ENCODE results near the gene ZNF185. TPM values are rescaled to one million over a fixed set of nuclear protein-coding genes. Genes with fewer than 3 reads are reported as not detected.
A peak's percentile ranks its signal among the peaks of the same experiment; 100 is the strongest.

Gene ZNF185
- total and polyA plus RNA-seq, 2 experiments from 2014 or later: 3.7 to 4.5 TPM

GRCh38 chrX:152895724-152896420 lies 2.0 kb upstream of the ZNF185 start:
- 0 out of 2 replicates have a peak, but pooled peaks cover 8% of the 10 kb centered on the region for H3K4me1 ChIP-seq (ENCODE audit: insufficient read depth)
- no peaks in the 10 kb centered on the region for H3F3A ChIP-seq (ENCODE audit: insufficient read depth)
- no peaks in the 10 kb centered on the region for H3K27me3 ChIP-seq (replicated peaks; ENCODE audit: insufficient read depth)
- no peak overlapping the region for H3K4me3 ChIP-seq
- no peaks in the 10 kb centered on the region for H3K9me3 ChIP-seq (ENCODE audit: low read depth)
- 37 to 79% methylated on average over 2 to 5 of the region's 8 CpGs for WGBS, 2 experiments (ENCODE audit: low coverage in 1 of 2, low lambda C conversion rate in 2 of 2, missing lambda C conversion rate in 2 of 2)
- no peaks in the 10 kb centered on the region for H4K20me1 ChIP-seq (ENCODE audit: insufficient read depth)
- H3K9ac ChIP-seq: no peak overlapping the region
- H3K27ac ChIP-seq: no peak overlapping the region
- TF ChIP-seq EZH2 (IDR thresholded peaks at IDR 0.05; ENCODE audit: insufficient read depth, poor library complexity, severe bottlenecking) (no peak), EZH2phosphoT487 (IDR thresholded peaks at IDR 0.05; ENCODE audit: insufficient read depth, low read depth) (no peak)
- DNase-seq: peak; percentile 54
- no peak overlapping the region for H3K4me2 ChIP-seq (ENCODE audit: unreplicated experiment)
- in situ Hi-C loops (cut with MboI): no loop called here
- H3K36me3 ChIP-seq (ENCODE audit: low read depth): no peaks in the 10 kb centered on the region
- no peaks in the 10 kb centered on the region for H3K79me2 ChIP-seq (ENCODE audit: insufficient read depth)
- H3K9me2 ChIP-seq (ENCODE audit: insufficient read depth): no peaks in the 10 kb centered on the region
- no peak overlapping the region for H2AFZ ChIP-seq

DNA sequence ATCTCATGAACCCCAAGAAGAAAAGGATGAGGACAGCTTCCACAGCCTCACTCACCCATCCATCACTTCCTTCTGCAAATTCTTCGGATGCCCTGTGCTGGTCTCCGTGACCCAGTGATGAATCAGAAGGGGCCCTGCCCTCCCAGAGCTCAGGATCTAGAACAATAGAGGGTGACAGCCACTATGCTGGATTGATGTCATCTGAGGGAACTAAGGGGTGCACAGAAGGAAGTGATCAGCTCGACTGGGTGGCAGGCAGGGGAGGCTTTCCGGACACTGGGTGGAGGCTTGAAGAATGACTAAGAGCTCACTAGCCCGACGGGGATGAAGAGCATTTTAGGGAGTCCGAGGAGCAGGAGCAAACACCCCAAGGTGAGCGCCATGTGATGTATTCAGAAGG lies 1.4 kb upstream of the ZNF185 start:
- in situ Hi-C loops (cut with MboI): no loop called here
- Histone ChIP-seq H2AFZ (no peak overlapping the region), H3K9me3 (ENCODE audit: low read depth) (no peaks in the 10 kb centered on the region), H3K4me2 (ENCODE audit: unreplicated experiment) (no peak overlapping the region), H4K20me1 (ENCODE audit: insufficient read depth) (no peaks in the 10 kb centered on the region), H3K27ac (no peak overlapping the region), H3K79me2 (ENCODE audit: insufficient read depth) (no peaks in the 10 kb centered on the region), H3K9ac (no peak overlapping the region), H3K36me3 (ENCODE audit: low read depth) (no peaks in the 10 kb centered on the region), H3K27me3 (replicated peaks; ENCODE audit: insufficient read depth) (no peaks in the 10 kb centered on the region), H3K4me1 (ENCODE audit: insufficient read depth) (0 out of 2 replicates have a peak, but pooled peaks cover 8% of the 10 kb centered on the region), H3F3A (ENCODE audit: insufficient read depth) (no peaks in the 10 kb centered on the region), H3K9me2 (ENCODE audit: insufficient read depth) (no peaks in the 10 kb centered on the region), H3K4me3 (no peak overlapping the region)
- 0 to 20% methylated on average over 3 to 8 of the region's 8 CpGs for WGBS, 2 experiments (ENCODE audit: low coverage in 1 of 2, low lambda C conversion rate in 2 of 2, missing lambda C conversion rate in 2 of 2)
- peak; percentile 51 for DNase-seq
- TF ChIP-seq EZH2 (IDR thresholded peaks at IDR 0.05; ENCODE audit: insufficient read depth, poor library complexity, severe bottlenecking) (no peak), EZH2phosphoT487 (IDR thresholded peaks at IDR 0.05; ENCODE audit: insufficient read depth, low read depth) (no peak)

DNA sequence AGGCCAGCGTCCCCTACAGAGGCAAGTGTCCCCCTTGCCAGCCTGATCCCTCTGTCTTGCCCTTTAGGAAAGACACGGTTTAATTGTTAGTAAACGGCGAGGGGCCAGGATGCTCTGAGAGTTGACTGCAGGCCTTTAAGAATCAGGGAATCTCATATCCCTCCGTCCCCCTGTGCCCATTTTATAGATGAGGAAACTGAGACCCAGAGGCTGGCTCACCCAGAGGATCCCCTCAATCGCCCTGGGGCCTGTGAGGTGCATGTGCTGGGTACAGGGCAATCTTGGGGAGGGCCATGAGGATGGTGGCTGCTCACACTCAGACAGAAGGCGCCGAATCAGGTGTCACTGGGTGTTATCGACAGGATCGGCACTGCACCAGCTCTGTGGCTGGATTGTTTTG lies 575 bp downstream of the ZNF185 start:
- no peaks in the 10 kb centered on the region for H4K20me1 ChIP-seq (ENCODE audit: insufficient read depth)
- no peaks in the 10 kb centered on the region for H3K9me2 ChIP-seq (ENCODE audit: insufficient read depth)
- no peak overlapping the region for H3K27ac ChIP-seq
- no peak for TF ChIP-seq EZH2 (IDR thresholded peaks at IDR 0.05; ENCODE audit: insufficient read depth, poor library complexity, severe bottlenecking)
- no peak for TF ChIP-seq EZH2phosphoT487 (IDR thresholded peaks at IDR 0.05; ENCODE audit: insufficient read depth, low read depth)
- H3K4me2 ChIP-seq (ENCODE audit: unreplicated experiment): no peak overlapping the region
- H3K36me3 ChIP-seq (ENCODE audit: low read depth): no peaks in the 10 kb centered on the region
- no peak overlapping the region for H3K9ac ChIP-seq
- no peak overlapping the region for H2AFZ ChIP-seq
- H3K79me2 ChIP-seq (ENCODE audit: insufficient read depth): no peaks in the 10 kb centered on the region
- in situ Hi-C loops (cut with MboI): no loop called here
- no peaks in the 10 kb centered on the region for H3K9me3 ChIP-seq (ENCODE audit: low read depth)
- no peaks in the 10 kb centered on the region for H3F3A ChIP-seq (ENCODE audit: insufficient read depth)
- 0 out of 2 replicates have a peak, but pooled peaks cover 8% of the 10 kb centered on the region for H3K4me1 ChIP-seq (ENCODE audit: insufficient read depth)
- 84 to 86% methylated on average over 8 to 10 of the region's 10 CpGs for WGBS, 2 experiments (ENCODE audit: low coverage in 1 of 2, low lambda C conversion rate in 2 of 2, missing lambda C conversion rate in 2 of 2)
- no peaks in the 10 kb centered on the region for H3K27me3 ChIP-seq (replicated peaks; ENCODE audit: insufficient read depth)
- DNase-seq: no peak
- peak overlapping the region; percentile 51 for H3K4me3 ChIP-seq

- H3K36me3 ChIP-seq (ENCODE audit: low read depth): no peaks in the 10 kb centered on the region
Measured at GRCh38 chrX:152899111-152899873, 1.4 kb downstream of the ZNF185 start.

More at GRCh38 chrX:152899111-152899873, 1.4 kb downstream of the ZNF185 start:
- no peak overlapping the region for H3K4me3 ChIP-seq
- no peaks in the 10 kb centered on the region for H4K20me1 ChIP-seq (ENCODE audit: insufficient read depth)
- no peaks in the 10 kb centered on the region for H3K79me2 ChIP-seq (ENCODE audit: insufficient read depth)
- TF ChIP-seq EZH2 (IDR thresholded peaks at IDR 0.05; ENCODE audit: insufficient read depth, poor library complexity, severe bottlenecking): no peak
- 90 to 94% methylated on average over 11 to 14 of the region's 16 CpGs for WGBS, 2 experiments (ENCODE audit: low coverage in 1 of 2, low lambda C conversion rate in 2 of 2, missing lambda C conversion rate in 2 of 2)
- no peak for DNase-seq
- H3K27ac ChIP-seq: no peak overlapping the region
- H3K27me3 ChIP-seq (replicated peaks; ENCODE audit: insufficient read depth): no peaks in the 10 kb centered on the region
- no peaks in the 10 kb centered on the region for H3K9me2 ChIP-seq (ENCODE audit: insufficient read depth)
- H3F3A ChIP-seq (ENCODE audit: insufficient read depth): no peaks in the 10 kb centered on the region
- H3K4me1 ChIP-seq (ENCODE audit: insufficient read depth): peaks cover 11% of the 10 kb centered on the region; the same call in 1 of the 2 replicates
- H3K4me2 ChIP-seq (ENCODE audit: unreplicated experiment): no peak overlapping the region
- H2AFZ ChIP-seq: no peak overlapping the region
- no peak overlapping the region for H3K9ac ChIP-seq
- no peaks in the 10 kb centered on the region for H3K9me3 ChIP-seq (ENCODE audit: low read depth)
- in situ Hi-C loops (cut with MboI): no loop called here
